ENCODE measurements around the gene HSF5.

The HSF5 gene

DNA sequence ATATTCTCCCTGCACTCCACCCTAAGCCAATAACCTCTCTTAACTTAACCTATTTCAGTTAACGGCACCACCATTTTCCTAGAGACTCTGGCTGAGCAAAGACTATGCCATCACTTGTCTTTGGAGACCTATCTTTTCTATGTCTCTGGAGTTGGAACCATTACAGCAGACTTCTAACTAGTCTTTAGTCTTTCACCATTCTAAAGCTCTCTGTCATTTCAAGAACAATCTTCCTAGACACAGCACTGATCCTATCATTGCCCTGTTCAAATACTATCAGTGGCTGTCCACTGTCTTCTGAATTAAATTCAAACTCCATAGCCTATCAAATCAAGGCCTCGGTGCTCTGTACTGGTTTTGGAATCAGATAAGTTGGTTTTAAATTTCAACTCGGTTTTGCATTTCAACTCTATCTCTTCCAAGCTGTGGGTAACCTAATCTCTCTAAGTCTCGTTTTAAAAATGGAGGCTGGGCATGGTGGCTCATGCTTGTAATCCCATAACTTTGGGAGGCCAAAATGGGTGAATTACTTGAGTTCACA, 102.8 kb downstream of the HSF5 start:
- DNase-seq (ENCODE audit: low spot score): no peak

DNA sequence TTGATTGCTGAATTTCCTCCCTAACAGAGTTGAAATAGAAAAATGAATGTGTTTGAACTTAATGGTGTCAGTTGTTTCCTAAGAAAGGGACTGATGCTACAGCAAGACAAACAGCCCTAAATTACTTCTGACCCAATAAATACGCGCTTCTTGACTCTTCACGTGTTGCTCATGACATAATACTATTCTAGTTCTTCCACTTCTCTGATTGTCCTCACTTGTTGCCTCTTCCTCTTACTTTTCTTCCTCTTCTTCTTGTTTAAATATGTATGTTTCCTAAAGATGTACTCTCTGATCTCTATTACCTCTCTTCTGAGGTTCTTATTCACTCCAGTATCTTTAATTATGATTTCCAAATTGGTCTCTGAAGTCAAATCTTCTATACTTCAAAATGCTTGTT, 103.3 kb downstream of the HSF5 start:
- DNase-seq (ENCODE audit: low spot score): no peak

DNA sequence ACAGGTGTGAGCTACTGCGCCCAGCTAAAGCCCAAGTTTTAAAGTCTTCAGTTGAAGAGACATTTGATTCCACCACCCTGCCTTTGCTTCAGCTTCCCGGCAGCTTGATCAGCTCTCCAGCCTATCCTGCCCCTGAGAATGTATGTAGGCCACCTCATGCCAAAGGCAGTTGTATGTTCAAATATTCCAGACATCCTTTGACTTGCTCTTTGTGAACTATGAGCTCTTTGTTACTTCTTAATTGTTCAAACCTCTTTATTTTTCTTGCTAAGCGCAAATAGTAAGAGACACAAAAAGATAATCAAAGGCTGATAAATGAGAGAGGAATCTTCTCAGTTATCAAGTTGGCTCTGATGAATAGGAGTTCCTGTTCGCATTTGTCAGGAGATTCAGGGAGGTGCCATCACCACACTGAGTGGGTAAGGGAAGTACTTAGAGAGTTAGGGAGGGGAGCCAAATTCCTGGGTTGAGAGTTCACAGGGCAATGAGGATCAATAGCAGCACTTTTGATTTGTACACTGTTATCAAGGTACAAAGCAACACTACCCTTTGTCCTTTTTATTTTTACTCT, 104.2 kb downstream of the HSF5 start:
- no peak for DNase-seq (ENCODE audit: low spot score)

DNA sequence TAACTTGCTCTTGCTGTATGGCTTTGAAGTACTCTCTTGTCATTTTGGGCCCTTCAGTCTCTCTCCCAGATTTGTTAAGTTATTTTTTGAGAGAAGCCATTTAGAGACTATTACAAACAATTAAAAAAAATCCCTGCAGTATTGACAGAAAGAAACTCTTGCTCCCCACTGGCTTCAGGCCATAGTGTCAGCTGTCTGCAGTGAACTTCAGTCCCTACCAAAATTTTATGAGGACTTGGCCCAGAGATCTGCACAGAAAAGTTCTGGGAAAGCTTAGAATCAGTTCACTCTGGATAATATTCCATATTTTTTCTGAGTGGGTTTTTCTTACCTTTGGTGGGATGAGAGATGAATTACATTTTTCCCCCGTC, 105.4 kb downstream of the HSF5 start:
- no peak for DNase-seq (ENCODE audit: low spot score)

DNA sequence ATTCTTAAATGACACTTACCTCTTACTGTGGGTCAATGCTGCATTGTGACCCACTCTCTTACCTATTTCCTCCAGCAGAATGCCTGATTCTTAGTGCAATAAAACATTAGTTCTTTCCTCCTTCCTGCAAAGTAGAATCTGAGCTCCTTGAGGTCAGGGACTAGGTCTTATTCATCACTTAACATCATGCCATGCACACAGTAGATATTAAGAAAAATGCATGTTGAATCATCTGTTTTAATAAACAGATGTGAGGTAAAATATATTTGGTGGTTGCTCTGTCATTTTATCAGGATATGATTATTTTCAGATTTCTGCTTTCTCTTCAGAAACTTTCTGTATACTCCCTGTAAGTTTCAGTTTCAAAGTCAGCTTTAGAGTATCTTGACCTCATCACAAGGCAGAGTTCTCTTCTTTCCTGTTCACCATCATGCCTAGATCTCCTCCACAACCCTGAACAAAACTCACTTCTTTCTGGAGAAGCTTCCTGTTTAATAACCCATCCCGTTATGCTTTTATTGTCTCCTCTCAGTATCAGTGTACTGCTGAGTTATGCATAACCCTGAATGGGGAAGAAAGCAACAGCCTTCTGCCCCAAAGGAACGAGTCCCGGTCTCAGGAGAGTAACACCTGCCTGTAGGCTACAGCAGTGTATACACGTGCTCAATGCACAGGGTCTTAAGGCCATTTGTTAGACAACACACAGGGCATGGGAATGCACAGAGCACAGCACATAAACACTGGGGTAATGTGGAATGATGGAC, 105.9 kb downstream of the HSF5 start:
- DNase-seq (ENCODE audit: low spot score): no peak

DNA sequence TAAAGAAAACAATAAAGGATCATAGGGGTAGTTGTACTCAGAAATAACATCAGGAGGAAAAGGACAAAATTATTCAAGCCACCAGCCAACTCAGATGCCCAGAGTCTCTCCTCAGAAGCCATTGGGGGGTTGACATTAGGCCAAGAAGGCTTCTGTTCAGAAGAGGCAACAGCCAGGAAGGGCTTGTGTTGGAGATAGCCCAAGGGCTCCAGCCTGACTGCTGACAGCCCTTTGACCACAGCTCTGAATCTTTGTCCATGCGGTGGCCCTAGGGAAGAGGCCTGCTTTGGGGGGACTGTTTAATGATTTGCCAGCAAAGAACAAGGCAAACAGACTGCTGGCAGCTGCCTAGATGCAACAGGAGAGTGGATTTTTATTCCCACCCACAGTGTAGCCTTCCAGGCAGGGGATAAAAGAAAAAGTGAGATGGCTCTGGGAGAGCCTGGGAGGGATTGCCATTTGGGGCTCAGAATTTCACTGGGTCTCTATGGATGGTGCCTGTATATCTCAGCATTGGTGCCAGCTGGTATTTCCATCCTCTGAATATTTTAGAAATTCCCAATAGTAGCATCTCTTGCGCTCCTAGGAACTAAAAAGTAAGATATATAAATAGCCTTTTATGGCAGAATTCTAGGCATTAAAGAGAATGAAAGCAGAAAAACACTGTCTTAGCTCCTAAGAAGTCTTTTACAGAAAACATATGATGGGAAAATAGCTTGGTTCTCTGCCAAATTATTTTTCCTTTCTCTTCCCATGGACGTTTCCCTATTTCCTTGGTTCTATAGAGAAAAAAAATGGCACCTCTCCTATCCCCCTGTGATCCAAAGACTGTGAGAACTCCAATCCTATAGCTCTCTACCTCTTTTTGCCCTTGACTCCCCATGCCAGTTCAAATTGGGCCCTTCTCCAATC, 106.8 kb downstream of the HSF5 start:
- DNase-seq (ENCODE audit: low spot score): no peak

DNA sequence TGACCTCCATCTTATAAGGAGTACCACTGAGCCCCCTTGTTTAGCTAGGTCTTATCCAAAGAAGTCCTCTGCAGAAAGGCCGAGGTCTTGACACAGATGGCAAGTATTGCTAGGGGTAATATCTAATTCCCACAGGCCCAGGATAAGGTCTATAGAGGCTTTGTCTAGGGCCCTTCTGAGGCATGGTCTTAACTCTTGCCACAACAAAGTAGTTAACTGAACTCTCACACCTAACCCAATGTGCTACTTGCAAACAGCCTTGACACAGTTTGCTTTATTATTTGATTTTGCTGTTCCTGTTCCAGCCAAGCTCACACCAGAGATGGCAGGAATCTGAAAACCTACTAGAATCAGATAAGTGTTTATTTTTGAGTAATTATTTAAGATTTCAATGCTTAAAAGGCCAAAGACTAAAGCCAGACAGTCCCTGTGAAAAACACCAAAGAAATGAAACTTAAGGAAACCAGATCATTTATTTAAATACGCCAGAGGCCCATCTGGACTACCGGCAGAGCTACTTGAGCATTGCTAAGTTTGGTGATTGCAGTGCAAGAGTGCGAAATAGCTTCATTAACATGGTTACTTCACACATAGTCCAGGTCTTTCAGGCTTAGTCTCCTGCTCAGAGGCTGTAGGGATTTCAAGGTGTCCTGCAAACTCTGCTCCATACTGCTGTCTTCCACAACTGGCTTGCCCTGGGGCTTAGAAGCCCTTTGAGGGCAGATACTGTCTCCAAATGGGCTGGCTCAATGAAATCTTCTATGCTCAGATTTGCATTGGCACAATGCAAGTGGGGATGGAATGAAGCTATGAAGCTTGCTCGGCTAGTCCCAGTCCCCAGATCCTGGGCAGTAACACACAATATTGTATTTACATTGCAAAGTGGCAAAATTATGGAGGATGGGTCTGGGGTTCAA, 107.7 kb downstream of the HSF5 start:
- DNase-seq (ENCODE audit: low spot score): no peak

DNA sequence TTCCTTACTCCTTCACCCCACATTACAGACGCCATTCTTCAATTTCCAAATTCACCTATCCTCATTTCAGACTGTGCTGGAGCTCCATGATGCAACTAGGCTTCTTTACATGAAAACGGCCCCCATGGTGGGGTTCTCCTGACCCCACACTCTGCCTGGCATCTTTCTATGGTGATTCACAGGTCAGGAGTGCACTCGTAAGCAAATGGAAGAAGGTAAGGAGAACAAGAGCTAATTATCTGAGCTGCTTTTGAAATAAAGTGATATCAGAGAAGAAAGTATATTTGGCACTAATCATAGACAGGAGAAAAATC, 108.7 kb downstream of the HSF5 start:
- DNase-seq (ENCODE audit: low spot score): no peak

DNA sequence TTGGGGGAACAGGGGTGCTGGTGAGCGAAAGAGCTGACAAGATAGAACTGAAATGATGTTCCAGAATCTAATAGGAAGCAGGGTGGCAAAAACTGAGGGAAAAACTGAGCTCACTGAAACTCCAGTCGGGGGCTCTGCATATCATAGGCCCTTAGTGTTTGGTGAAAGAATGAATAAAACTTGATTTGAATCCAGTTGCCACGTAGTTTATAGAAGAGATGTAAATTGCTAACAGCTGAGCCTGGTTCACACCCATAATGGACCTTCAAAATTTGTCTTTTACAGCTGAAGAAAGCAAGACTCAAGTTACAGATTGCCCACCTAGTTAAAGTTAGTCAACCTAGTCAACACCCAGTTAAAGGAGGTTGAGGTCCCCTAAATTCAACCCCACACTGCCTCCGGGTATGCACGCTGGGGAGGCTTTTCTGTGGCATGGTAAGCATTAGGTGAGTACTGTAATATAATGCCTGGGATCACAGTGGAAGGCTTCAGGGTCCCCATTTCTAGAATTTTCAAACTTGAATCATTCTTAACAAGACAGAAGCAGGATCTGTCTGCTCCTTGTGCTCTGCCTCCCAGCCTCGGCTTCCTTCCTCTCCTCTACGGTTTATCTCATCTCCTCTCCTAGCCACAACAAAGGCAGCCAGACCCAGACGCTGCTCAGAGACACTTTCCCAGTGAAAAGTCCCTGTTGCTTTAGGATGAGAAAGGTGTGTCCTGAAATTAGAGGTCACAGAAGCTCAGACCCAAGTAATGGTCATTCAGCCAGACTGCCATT, 109.3 kb downstream of the HSF5 start:
- no peak for DNase-seq (ENCODE audit: low spot score)

DNA sequence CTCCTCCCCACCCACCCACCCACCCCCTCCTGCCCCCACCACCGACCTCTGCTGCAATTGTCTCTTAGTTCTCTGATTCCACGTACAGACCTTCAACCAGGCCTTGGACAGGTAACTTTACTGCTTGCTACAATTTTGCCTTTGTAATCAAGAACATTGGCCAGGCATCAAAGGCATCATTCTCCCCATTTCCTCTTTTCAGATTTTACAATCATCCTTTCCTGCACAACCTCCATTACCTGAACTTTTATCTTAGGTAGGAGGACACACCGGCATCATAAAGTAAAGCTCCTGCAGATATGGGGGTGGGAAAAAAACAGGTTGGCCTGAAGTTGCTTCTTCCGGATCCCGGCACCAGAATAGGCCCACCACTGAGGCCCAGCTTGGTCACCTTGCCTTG, 110.5 kb downstream of the HSF5 start:
- no peak for DNase-seq (ENCODE audit: low spot score)

DNA sequence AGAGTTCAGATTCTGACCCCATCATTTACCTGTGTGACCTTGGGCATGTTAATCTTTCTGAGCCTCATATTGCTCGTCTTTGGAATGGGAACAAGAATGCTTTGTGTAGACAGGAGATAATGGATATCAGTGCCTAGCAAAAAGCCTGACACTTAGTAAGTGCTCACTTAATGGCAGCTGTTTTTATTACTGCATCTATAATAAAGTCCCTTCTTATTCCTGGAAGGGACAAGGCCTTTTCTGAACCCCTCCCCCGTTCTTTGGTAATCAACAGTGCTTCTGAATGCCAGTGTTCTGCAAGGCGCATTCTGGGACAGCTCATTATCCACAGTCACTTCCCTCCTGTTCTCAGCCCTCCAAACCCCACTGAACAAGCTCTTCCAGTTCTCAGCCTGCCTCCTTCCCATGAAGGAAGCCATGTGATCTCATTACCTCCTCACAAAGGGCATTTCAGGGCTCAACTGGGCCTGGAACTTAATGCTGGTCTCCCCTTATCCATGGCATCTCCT, 111.1 kb downstream of the HSF5 start:
- DNase-seq (ENCODE audit: low spot score): no peak

DNA sequence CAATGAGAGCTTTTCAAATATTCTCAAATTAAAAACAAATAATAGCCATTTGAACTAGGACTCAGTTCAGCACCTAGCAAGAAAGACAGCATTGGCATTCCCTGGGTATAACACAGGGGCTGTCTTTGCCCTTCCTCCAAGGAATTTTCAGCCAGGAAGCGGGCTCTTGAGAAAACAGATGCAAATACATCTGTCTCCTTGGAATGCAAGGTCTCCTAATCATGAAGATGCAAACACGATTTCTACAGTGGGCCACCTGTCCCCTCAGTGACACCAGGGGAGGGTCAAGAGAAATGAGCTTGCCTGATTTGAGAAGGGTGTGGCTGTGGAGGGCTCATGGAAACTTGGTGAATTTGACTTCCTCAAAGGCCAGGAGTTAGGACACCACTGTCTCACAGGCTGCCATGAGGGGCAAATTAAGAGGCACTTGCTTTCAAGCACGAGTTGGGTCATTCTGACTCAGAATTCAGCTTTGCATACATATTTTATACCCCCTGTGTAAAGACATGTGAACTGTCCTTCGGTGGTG, 111.7 kb downstream of the HSF5 start:
- DNase-seq (ENCODE audit: low spot score): no peak

DNA sequence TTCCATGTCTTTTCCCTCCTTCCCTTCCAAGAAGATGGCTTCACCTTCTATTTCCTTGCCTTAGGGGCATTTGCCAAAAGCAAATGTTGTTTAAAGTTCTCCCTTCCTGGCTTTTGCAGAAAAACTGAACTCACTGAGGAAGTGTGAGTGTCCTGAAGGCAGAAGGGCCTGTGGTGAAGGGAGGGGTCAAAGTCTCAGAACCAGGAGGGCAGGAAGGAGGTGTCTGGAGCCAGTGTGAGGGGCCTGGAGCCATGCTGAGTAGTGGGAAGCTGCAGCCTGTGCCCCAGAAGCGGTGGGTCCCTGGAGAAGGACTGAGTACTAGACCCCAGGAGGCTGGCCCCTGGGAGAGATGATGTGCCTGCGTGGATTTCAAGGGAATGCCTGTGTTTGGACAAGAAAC, 112.4 kb downstream of the HSF5 start:
- DNase-seq (ENCODE audit: low spot score): no peak

DNA sequence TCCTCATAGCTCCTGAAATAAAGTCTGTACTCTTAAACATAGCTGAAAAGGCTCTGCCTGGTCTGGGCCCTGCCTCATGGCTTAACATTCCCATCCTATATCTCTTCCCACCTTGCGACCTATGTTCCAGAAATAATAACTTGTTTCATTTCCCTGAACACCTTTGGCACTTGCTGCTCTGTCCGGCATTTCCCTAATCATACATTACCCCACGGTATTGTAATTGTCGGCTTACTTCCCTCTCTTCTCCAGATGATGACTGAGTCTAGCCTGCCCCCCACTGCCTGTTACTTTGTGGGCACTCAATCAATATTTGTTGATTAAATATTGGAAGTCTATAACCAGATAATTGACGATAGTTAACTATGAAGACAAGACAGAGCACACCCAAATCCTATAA, 113.0 kb downstream of the HSF5 start:
- DNase-seq (ENCODE audit: low spot score): no peak

DNA sequence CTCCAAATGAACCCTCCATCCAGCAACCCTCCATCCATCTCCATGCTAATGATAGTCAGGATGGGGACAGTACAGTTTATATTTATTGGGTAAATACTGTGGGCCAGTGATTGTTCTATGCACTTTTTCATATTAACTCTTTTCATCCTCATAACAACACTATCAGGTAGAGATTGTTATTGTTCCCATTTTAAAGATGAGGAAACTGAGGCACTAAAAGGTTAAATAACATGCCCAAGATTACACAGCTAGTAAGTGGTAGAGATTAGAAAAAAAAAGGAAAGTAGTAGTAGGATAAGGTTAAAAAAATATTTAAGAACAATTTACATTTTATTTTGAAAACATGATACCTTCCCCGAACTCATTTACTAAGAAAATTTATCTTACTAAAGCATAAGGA, 114.3 kb downstream of the HSF5 start:
- no peak for DNase-seq (ENCODE audit: low spot score)

DNA sequence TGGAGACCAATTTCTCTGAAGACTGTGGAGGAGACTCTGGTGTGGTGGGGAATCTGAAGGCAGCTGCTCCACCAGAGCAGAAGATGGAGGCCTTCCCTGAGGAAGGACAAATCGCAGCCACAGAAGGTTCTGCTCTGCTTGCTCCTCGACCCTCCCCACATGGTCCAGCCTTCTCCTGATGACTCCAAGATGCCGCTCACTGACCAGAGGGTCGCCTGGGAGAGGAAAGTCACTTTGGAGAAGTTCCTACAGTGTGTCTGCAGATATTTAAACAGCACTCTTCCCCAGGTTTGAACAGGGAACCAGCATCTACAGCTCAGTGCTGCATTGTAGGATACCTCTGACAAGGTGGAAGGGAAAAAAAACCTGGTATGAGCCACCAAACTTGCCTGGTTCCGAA, 115.2 kb downstream of the HSF5 start:
- no peak for DNase-seq (ENCODE audit: low spot score)

DNA sequence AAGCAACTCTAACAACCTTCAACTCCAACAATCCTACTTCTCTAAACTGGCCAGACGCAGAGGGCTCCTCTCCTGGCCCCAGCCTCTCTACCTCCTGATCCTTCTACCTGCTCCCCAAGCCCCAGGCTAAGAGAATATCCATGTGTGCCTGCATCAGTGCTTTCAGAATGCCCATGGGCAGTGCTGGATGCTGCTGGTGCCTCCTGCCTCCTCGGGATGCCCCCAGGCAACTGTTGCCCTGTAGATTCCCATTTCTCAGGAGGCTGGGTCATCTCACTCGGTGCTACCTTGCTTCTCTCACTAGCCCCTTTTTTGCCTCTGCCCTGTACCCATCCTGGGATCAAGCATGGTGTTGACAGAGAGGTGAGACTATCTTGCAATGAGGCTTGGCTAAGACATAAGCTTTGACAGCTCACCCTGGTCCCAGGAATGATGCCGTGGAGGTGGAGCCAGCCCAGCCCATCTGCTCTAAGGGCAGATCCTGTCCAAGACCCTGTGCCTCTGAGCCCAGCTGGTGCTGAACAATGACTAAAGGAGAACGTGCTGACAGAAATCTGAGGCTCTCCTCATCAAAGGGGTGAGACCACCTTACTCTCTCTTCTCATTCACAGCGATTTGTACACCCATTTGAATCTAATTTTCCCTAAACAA, 116.8 kb downstream of the HSF5 start:
- no peak for DNase-seq (ENCODE audit: low spot score)

DNA sequence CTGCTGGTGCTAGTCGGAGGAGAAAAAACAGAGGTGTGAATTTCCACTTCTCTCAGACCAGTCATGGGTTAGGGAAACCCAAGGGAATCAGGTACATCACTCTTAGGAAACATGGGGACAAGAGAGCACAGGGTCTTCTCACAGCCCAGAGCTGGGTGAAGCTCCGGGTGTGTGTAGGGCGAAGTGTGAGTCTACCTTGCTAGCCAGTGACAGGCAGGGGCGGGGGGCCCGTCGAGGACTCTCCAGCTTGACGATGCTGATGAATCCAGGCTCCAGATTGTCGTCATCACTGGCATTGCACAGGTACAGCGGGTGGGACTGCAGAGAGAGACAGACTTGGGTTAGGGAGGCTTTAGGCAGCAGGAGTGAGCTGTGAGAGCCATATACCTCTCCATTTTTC, 117.5 kb downstream of the HSF5 start:
- DNase-seq (ENCODE audit: low spot score): no peak

DNA sequence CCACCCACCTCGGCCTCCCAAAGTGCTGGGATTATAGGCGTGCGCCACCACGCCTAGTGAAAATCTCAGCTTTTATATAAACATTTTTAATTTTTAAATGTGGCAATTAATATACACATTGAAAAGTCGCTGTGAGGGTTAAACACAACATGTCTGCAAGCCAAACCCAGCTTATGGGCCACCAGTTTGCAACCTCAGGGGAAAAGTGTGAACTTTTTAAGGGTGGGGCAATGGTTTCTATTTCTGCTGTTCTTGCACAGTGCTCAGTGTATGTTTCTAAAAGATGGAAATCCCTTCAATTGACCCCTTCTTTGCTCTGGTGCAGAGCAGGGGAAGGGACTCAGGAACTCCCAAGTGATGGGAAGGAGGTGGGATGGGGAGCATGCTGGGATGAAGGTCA, 117.9 kb downstream of the HSF5 start:
- DNase-seq (ENCODE audit: low spot score): no peak
